ENCODE data around the gene ERCC6L2.

- TF ChIP-seq CTCF (IDR thresholded peaks at IDR 0.05) (no peak), POLR2A (IDR thresholded peaks at IDR 0.05) (no peak)
Measured at GRCh38 chr9:95966306-95966705, 90.8 kb downstream of the ERCC6L2 start.
